Caco-2 (cell line): Measurements from ENCODE around the gene CCDC91. TPM values are rescaled to one million over a fixed set of nuclear protein-coding genes. Genes with fewer than 3 reads are reported as not detected.

Experiments used
- BruUV-seq: library from RNA; stranded (reverse); fragments of 400-500 nt; replicated peaks from 2 replicates; lab custom pipeline; 2021; lab: Mats Ljungman, UMichigan
- CTCF ChIA-PET: fragments of 300-600 bp; sonication (Branson Sonifier 250); formaldehyde crosslinking; loops from one replicate; lab custom pipeline; 2022; ENCODE audit warnings: antibody characterized with exemption; lab: Charles Lee
- POLR2A ChIA-PET: fragments of 300-600 bp; sonication (Branson Sonifier 250); formaldehyde crosslinking; loops from one replicate; lab custom pipeline; 2022; ENCODE audit warnings: antibody characterized with exemption; lab: Charles Lee
- DNase-seq, 2 experiments: peaks; one replicate each; pipeline versions ENCODE4 v3.0.0 to v3.0.0-alpha.2; 2020 to 2022
- H3K27me3 ChIP-seq: replicated peaks from 2 replicates; pipeline ENCODE4 v1.6.0; 2011; ENCODE audit warnings: low read length; ENCODE audit not compliant: control insufficient read depth, insufficient read depth
- H3K36me3 ChIP-seq: 2 replicates; pipeline ENCODE4 v1.5.1; 2011; ENCODE audit warnings: low read length; ENCODE audit not compliant: control insufficient read depth, insufficient read depth
- H3K4me1 ChIP-seq: fragments of 250-450 bp; sonication (Bioruptor Pico); 2 replicates; pipeline ENCODE4 v1.5.1; 2020; ENCODE audit warnings: mild to moderate bottlenecking
- H3K4me3 ChIP-seq: 2 replicates; pipeline ENCODE4 v1.5.1; 2011; ENCODE audit warnings: low read depth, mild to moderate bottlenecking, control low read depth, low read length
- H3K9me3 ChIP-seq: fragments of 250-450 bp; sonication (Bioruptor Pico); 2 replicates; pipeline ENCODE4 v1.5.1; 2020; ENCODE audit warnings: mild to moderate bottlenecking, moderate library complexity
- H3K27ac Mint-ChIP-seq: one replicate; pipeline ENCODE4 v1.8.0; 2022; ENCODE audit warnings: mixed read lengths; ENCODE audit not compliant: unreplicated experiment
- H3K27me3 Mint-ChIP-seq: one replicate; pipeline ENCODE4 v1.8.0; 2022; ENCODE audit warnings: mixed read lengths; ENCODE audit not compliant: insufficient read depth, unreplicated experiment
- H3K36me3 Mint-ChIP-seq: one replicate; pipeline ENCODE4 v1.8.0; 2022; ENCODE audit warnings: mild to moderate bottlenecking, mixed read lengths; ENCODE audit not compliant: insufficient read depth, unreplicated experiment
- H3K4me1 Mint-ChIP-seq: one replicate; pipeline ENCODE4 v1.8.0; 2022; ENCODE audit warnings: low read depth, mixed read lengths; ENCODE audit not compliant: unreplicated experiment
- H3K4me3 Mint-ChIP-seq: one replicate; pipeline ENCODE4 v1.8.0; 2022; ENCODE audit warnings: mild to moderate bottlenecking, moderate library complexity, mixed read lengths; ENCODE audit not compliant: unreplicated experiment
- H3K9me3 Mint-ChIP-seq: one replicate; pipeline ENCODE4 v1.8.0; 2022; ENCODE audit warnings: mixed read lengths; ENCODE audit not compliant: unreplicated experiment
- intact Hi-C: fragments of 100-400 bp; cut with micrococcal nuclease; formaldehyde crosslinking; loops from one replicate; pipeline ENCODE4 v1.10.0; 2022; ENCODE audit not compliant: unreplicated experiment
- total RNA-seq: library from RNA; stranded (reverse); gene quantifications from 2 replicates; pipeline ENCODE4 v1.2.3, GENCODE V29; 2022
- TF ChIP-seq, protein P1 (sequence below), 2 experiments: fragments of 200-600 bp in 1 of 2; IDR thresholded peaks; 1 replicate in 1 of 2; 2 replicates in 1 of 2; pipeline versions ENCODE4 v1.5.1 to v1.8.0; 2011 to 2022; ENCODE audit warnings: antibody characterized with exemption in 1 of 2, control low read depth in 1 of 2, inconsistent platforms in 1 of 2, low read depth in 1 of 2, low read length in 1 of 2, mild to moderate bottlenecking in 1 of 2, moderate library complexity in 1 of 2; ENCODE audit not compliant: insufficient read depth in 1 of 2, severe bottlenecking in 1 of 2, unreplicated experiment in 1 of 2

The CCDC91 gene
- total RNA-seq, 1 experiment from 2014 or later: 21.6 TPM

DNA sequence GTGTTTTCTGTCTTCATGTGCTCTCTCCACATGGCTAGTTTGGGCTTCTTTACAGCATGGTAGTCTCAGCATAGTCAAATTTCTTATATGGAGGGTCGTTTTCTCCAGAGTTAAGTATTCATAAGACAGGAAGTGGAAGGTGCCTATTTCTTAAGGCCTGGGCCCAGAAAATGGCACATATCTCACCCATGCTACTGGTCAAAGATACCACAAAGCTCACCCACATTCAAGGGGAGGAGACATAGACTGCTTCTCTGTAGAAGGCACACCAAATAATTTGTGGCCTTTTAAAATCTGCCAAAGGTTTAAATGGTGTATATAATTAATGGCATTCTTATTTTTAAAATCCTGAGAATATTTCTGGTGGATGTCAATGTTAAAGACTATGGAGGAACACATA is 44.8 kb downstream of the CCDC91 start:
- H3K9me3 Mint-ChIP-seq: no peaks in the 10 kb centered on the region
- ChIA-PET CTCF (no interaction called here), POLR2A (no interaction called here)
- no peaks in the 10 kb centered on the region for H3K27me3 Mint-ChIP-seq
- no peaks in the 10 kb centered on the region for H3K36me3 Mint-ChIP-seq
- no peak for DNase-seq
- H3K36me3 ChIP-seq: no peaks in the 10 kb centered on the region
- H3K4me1 ChIP-seq: no peaks in the 10 kb centered on the region
- H3K4me1 Mint-ChIP-seq: no peaks in the 10 kb centered on the region
- no peak overlapping the region for H3K4me3 Mint-ChIP-seq
- no TSS peak for BruUV-seq
- H3K4me3 ChIP-seq: no peak overlapping the region
- TF ChIP-seq, protein P1, sequence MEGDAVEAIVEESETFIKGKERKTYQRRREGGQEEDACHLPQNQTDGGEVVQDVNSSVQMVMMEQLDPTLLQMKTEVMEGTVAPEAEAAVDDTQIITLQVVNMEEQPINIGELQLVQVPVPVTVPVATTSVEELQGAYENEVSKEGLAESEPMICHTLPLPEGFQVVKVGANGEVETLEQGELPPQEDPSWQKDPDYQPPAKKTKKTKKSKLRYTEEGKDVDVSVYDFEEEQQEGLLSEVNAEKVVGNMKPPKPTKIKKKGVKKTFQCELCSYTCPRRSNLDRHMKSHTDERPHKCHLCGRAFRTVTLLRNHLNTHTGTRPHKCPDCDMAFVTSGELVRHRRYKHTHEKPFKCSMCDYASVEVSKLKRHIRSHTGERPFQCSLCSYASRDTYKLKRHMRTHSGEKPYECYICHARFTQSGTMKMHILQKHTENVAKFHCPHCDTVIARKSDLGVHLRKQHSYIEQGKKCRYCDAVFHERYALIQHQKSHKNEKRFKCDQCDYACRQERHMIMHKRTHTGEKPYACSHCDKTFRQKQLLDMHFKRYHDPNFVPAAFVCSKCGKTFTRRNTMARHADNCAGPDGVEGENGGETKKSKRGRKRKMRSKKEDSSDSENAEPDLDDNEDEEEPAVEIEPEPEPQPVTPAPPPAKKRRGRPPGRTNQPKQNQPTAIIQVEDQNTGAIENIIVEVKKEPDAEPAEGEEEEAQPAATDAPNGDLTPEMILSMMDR (IDR thresholded peaks at IDR 0.05; ENCODE audit: insufficient read depth in 1 of 2, low read depth in 1 of 2, low read length in 1 of 2, severe bottlenecking in 1 of 2, unreplicated experiment in 1 of 2): no peak
- intact Hi-C loops: no loop called here
- no peak overlapping the region for H3K27ac Mint-ChIP-seq
- H3K9me3 ChIP-seq: peaks cover 3% of the 10 kb centered on the region; the same call in 1 of the 2 replicates
- H3K27me3 ChIP-seq: no peaks in the 10 kb centered on the region

DNA sequence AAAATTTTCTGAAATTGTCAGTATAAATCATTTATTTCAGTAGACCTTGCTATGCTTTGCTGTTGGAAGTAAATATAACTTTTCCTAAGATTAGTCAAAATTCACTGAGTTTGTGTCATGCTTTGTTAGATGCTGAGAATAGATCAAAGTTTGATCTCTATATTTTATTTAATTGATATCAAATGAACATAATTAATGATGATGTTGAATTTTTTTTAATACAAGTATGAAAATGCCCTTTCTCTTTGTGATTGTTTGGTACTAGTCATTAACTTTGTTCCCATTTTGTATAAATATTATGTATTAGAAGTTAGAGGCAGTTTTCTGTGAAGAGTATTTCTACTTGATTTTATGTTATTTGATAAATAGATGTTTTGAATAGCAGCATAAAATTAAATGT is 45.7 kb downstream of the CCDC91 start:
- ChIA-PET POLR2A (no interaction called here), CTCF (no interaction called here)
- H3K36me3 ChIP-seq: no peaks in the 10 kb centered on the region
- Mint-ChIP-seq H3K27me3 (no peaks in the 10 kb centered on the region), H3K4me3 (no peak overlapping the region), H3K9me3 (no peaks in the 10 kb centered on the region), H3K27ac (no peak overlapping the region), H3K36me3 (no peaks in the 10 kb centered on the region), H3K4me1 (no peaks in the 10 kb centered on the region)
- no peak overlapping the region for H3K4me3 ChIP-seq
- no peaks in the 10 kb centered on the region for H3K27me3 ChIP-seq
- DNase-seq: no peak
- H3K9me3 ChIP-seq: peaks cover 4% of the 10 kb centered on the region; the same call in 1 of the 2 replicates
- no peaks in the 10 kb centered on the region for H3K4me1 ChIP-seq
- intact Hi-C loops: no loop called here
- BruUV-seq: no TSS peak
- TF ChIP-seq, protein P1 (IDR thresholded peaks at IDR 0.05; ENCODE audit: insufficient read depth in 1 of 2, low read depth in 1 of 2, low read length in 1 of 2, severe bottlenecking in 1 of 2, unreplicated experiment in 1 of 2): no peak

DNA sequence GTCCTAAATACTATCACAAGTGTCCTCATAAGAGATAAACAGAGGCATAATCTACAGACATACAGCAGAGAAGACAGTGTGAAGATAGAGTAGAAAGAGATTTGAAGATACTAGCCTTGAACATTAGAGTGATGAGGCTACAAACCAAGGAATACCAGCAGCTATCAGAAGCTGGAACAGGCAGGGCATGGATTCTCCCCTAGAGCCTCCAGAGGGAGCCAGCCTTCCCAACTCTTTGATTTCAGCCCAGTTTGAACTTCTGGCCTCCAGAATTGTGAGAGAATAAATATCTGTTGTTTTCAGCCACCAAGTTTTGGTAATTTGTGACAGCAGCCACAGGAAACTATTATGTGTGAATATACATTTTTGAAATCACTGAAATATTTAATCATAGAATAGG is 47.2 kb downstream of the CCDC91 start:
- ChIA-PET POLR2A (no interaction called here), CTCF (no interaction called here)
- Mint-ChIP-seq H3K27ac (no peak overlapping the region), H3K27me3 (no peaks in the 10 kb centered on the region), H3K36me3 (no peaks in the 10 kb centered on the region), H3K4me3 (no peak overlapping the region), H3K4me1 (no peaks in the 10 kb centered on the region), H3K9me3 (no peaks in the 10 kb centered on the region)
- Histone ChIP-seq H3K27me3 (no peaks in the 10 kb centered on the region), H3K4me3 (no peak overlapping the region), H3K9me3 (peaks cover 4% of the 10 kb centered on the region; the same call in 1 of the 2 replicates), H3K4me1 (no peaks in the 10 kb centered on the region), H3K36me3 (no peaks in the 10 kb centered on the region)
- DNase-seq: peak in 1 of 2 experiments; percentile 33
- intact Hi-C loops: no loop called here
- BruUV-seq: no TSS peak
- TF ChIP-seq, protein P1 (IDR thresholded peaks at IDR 0.05; ENCODE audit: insufficient read depth in 1 of 2, low read depth in 1 of 2, low read length in 1 of 2, severe bottlenecking in 1 of 2, unreplicated experiment in 1 of 2): peak; percentile 43 to 60
